HepG2 (cell line): ENCODE data around the gene CCDC116. TPM values are rescaled to one million over a fixed set of nuclear protein-coding genes. Genes with fewer than 3 reads are reported as not detected.
"Not testable (repeated sequence)": the region's sequence is repeated elsewhere in the genome, so short reads cannot be mapped to it uniquely, and the experiment has no call there.

ENCODE experiments used
- ATAC-seq: fragments of 200-7000 bp; cut with Tn5 transposase; 3 replicates; pipeline ENCODE4 v1.9.1; 2020; ENCODE audit warnings: mild to moderate bottlenecking, moderate library complexity
- BruUV-seq: library from RNA; stranded (reverse); fragments of 400-500 nt; replicated peaks from 2 replicates; lab custom pipeline; 2021; lab: Mats Ljungman, UMichigan
- CTCF ChIA-PET: fragments of 300-600 bp; formaldehyde crosslinking; extraction: SDS; loops from one replicate; lab custom pipeline; 2021; ENCODE audit warnings: low total read pairs, inconsistent platforms, low intra/inter-chr PET ratio; lab: Yijun Ruan, JAX
- POLR2A ChIA-PET: fragments of 350-600 bp; sonication (Branson Sonifier 250); formaldehyde crosslinking; loops from one replicate; lab custom pipeline; 2020; ENCODE audit warnings: antibody characterized with exemption, inconsistent platforms; lab: Yijun Ruan, JAX
- DNase-seq: peaks from one replicate; pipeline ENCODE4 v3.0.0-alpha.2; 2015; ENCODE audit warnings: low spot score
- FAIRE-seq: peaks from 3 replicates; lab custom pipeline; 2011; peaks lifted over from hg19 to GRCh38; lab: Jason Lieb, UNC
- H2AFZ ChIP-seq: one replicate; pipeline ENCODE4 v1.6.1; 2011; ENCODE audit warnings: low read length, inconsistent platforms
- H3K27ac ChIP-seq: fragments of 300-600 bp; 3 replicates; pipeline ENCODE4 v1.8.0; 2011; ENCODE audit warnings: mixed run types, mild to moderate bottlenecking, mixed read lengths, low read length, inconsistent platforms; ENCODE audit not compliant: insufficient read depth; ENCODE audit errors: extremely low read length
- H3K27me3 ChIP-seq, 2 experiments: fragments of 200-600 bp in 1 of 2; 2 replicates in 1 of 2; 3 replicates in 1 of 2; pipeline versions ENCODE4 v1.6.0 to v1.8.0; 2011; ENCODE audit warnings: low read length in 2 of 2, mild to moderate bottlenecking in 2 of 2, moderate library complexity in 2 of 2, inconsistent platforms in 1 of 2; ENCODE audit not compliant: insufficient read depth in 2 of 2, control insufficient read depth in 1 of 2
- H3K36me3 ChIP-seq, 2 experiments: fragments of 200-600 bp in 1 of 2; replicated peaks in 1 of 2; 2 replicates in 1 of 2; 3 replicates in 1 of 2; pipeline versions ENCODE4 v1.5.1 to v1.8.0; 2011; ENCODE audit warnings: low read length in 2 of 2, inconsistent platforms in 1 of 2; ENCODE audit not compliant: insufficient read depth in 2 of 2, control insufficient read depth in 1 of 2
- H3K4me1 ChIP-seq: 2 replicates; pipeline ENCODE4 v1.5.1; 2012; ENCODE audit warnings: low read length, inconsistent platforms; ENCODE audit not compliant: insufficient read depth
- H3K4me2 ChIP-seq: 2 replicates; pipeline ENCODE4 v1.6.0; 2011; ENCODE audit warnings: low read depth, low read length, inconsistent platforms
- H3K4me3 ChIP-seq, 3 experiments: fragments of 200-600 bp in 1 of 3; sonication (generic), shearing (Covaris generic) in 1 of 3; replicated peaks in 1 of 3; 2 replicates each; pipeline ENCODE4 v1.5.1; 2011 to 2016; ENCODE audit warnings: low read length in 3 of 3, inconsistent platforms in 2 of 3, low read depth in 2 of 3, mild to moderate bottlenecking in 2 of 3, control low read depth in 1 of 3, mixed read lengths in 1 of 3; ENCODE audit not compliant: insufficient read depth in 1 of 3
- H3K79me2 ChIP-seq: one replicate; pipeline ENCODE4 v1.6.1; 2011; ENCODE audit warnings: low read length, inconsistent platforms; ENCODE audit not compliant: insufficient read depth
- H3K9ac ChIP-seq: 2 replicates; pipeline ENCODE4 v1.6.0; 2011; ENCODE audit warnings: mild to moderate bottlenecking, low read depth, low read length, inconsistent platforms; ENCODE audit not compliant: insufficient read depth
- H3K9me3 ChIP-seq: 2 replicates; pipeline ENCODE4 v1.5.1; 2012; ENCODE audit warnings: mild to moderate bottlenecking, low read length
- H4K20me1 ChIP-seq: 2 replicates; pipeline ENCODE4 v1.6.0; 2011; ENCODE audit warnings: inconsistent platforms, mild to moderate bottlenecking, low read length, moderate library complexity; ENCODE audit not compliant: insufficient read depth
- FIP1L1 ChIP-seq: fragments of 200-400 bp; formaldehyde crosslinking; IDR thresholded peaks from 2 replicates; pipeline ENCODE4 v1.6.1; 2018; ENCODE audit warnings: low read depth, mild to moderate bottlenecking, low read length, moderate library complexity, borderline replicate concordance; ENCODE audit not compliant: insufficient read depth
- GABPA ChIP-seq, 2 experiments: IDR thresholded peaks; 2 replicates each; pipeline ENCODE4 v1.6.1; 2011 to 2016; ENCODE audit warnings: low read depth in 2 of 2, low read length in 1 of 2, missing biosample characterization in 1 of 2, missing genetic modification characterization in 1 of 2
- KDM3A ChIP-seq: IDR thresholded peaks from 2 replicates; pipeline ENCODE4 v1.6.1; 2018; ENCODE audit warnings: low read depth, missing compliant biosample characterization
- MXD4 ChIP-seq: IDR thresholded peaks from 2 replicates; pipeline ENCODE4 v1.6.1; 2016; ENCODE audit warnings: mild to moderate bottlenecking, missing biosample characterization, missing genetic modification reagents
- NR1H2 ChIP-seq: sonication (generic); formaldehyde crosslinking; IDR thresholded peaks from 2 replicates; pipeline ENCODE4 v1.8.1; 2022; ENCODE audit warnings: low read depth, missing genetic modification reagents, borderline replicate concordance
- PHF5A ChIP-seq: IDR thresholded peaks from one replicate; pipeline ENCODE4 v1.6.1; 2018; ENCODE audit warnings: low read depth, missing genetic modification reagents; ENCODE audit not compliant: unreplicated experiment
- RARG ChIP-seq: sonication (generic); formaldehyde crosslinking; IDR thresholded peaks from 2 replicates; pipeline ENCODE4 v1.4.0; 2020; ENCODE audit warnings: low read depth, mild to moderate bottlenecking, missing genetic modification reagents
- REPIN1 ChIP-seq: sonication (generic); formaldehyde crosslinking; IDR thresholded peaks from 2 replicates; pipeline ENCODE4 v1.8.0; 2022; ENCODE audit warnings: missing genetic modification reagents, low read depth, mild to moderate bottlenecking, borderline replicate concordance
- ZNF550 ChIP-seq: sonication (generic); formaldehyde crosslinking; IDR thresholded peaks from 2 replicates; pipeline ENCODE4 v1.4.0; 2020; ENCODE audit warnings: mild to moderate bottlenecking, missing genetic modification reagents, borderline replicate concordance
- WGBS: methylation state at CpG from one replicate; pipeline ENCODE4 v1.1.6; 2017; ENCODE audit warnings: low lambda C conversion rate; 5-methylcytosine and 5-hydroxymethylcytosine counted together
- in situ Hi-C: cut with HindIII; loops from 2 replicates; pipeline ENCODE4 v1.10.0; 2017; ENCODE audit warnings: low pct_unique_long_range_greater_than_20kb; ENCODE audit not compliant: extremely low pct_ligation_motif_present
- intact Hi-C: fragments of 100-400 bp; cut with micrococcal nuclease; formaldehyde crosslinking; loops from one replicate; pipeline ENCODE4 v1.10.0; 2022; ENCODE audit not compliant: unreplicated experiment
- polyA plus RNA-seq, 8 experiments: library from polyadenylated mRNA; depleted of rRNA in 3 of 8; stranded (reverse) in 7 of 8; unstranded in 1 of 8; fragments of >200 nt; fragmentation: Illumina TruSeq in 4 of 8; extraction: Trizol in 4 of 8; gene quantifications; 2 replicates each; pipeline versions ENCODE4 v1.2.1 to v1.2.3, GENCODE V29; 2011 to 2016; ENCODE audit warnings: low read depth in 4 of 8, missing spikeins in 1 of 8, mixed read lengths in 1 of 8; ENCODE audit not compliant: insufficient read depth in 1 of 8
- total RNA-seq, 5 experiments: library from RNA; depleted of rRNA; stranded (reverse); fragments of >200 nt; fragmentation: Illumina TruSeq; extraction: Trizol; gene quantifications; 2 replicates each; pipeline ENCODE4 v1.2.3, GENCODE V29; 2016; ENCODE audit warnings: low read depth in 1 of 5
- TF ChIP-seq, protein P1 (sequence below): sonication (generic); formaldehyde crosslinking; conservative IDR thresholded peaks from 2 replicates; pipeline ENCODE4 v1.8.0; 2022; ENCODE audit warnings: low read depth, missing genetic modification reagents

The CCDC116 gene
- total and polyA plus RNA-seq, 2 of the 13 experiments (the other 11 are each of a cell fraction or from before 2014, with no cell fraction given) = 0.15 to 0.33 TPM

DNA sequence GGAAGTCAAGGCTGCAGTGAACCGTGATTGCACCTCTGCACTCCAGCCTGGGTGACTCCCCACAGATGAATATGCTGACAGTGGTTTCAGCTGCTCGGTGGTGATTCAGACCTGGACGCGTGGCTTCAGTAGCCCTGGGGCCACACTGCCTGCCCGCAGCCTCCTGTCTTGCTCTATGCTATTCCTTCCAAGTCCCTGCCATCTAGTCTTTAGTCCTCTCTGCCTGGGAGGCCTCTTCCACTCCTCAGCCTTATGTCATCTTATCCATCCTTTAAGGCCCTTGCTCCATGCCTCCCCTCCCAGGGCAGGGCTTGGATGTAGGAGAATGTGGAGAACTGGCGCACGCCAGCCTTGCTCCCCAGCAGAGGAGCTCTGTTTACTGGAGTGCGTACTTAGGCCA, 25.8 kb upstream of the CCDC116 start (continued):
- TF ChIP-seq KDM3A (CRISPR knock-in tag) = no peak
- no peak for TF ChIP-seq FIP1L1
- TF ChIP-seq ZNF550 (CRISPR knock-in tag) = no peak
- TF ChIP-seq MXD4 (CRISPR knock-in tag) = no peak
- TF ChIP-seq, protein P1, sequence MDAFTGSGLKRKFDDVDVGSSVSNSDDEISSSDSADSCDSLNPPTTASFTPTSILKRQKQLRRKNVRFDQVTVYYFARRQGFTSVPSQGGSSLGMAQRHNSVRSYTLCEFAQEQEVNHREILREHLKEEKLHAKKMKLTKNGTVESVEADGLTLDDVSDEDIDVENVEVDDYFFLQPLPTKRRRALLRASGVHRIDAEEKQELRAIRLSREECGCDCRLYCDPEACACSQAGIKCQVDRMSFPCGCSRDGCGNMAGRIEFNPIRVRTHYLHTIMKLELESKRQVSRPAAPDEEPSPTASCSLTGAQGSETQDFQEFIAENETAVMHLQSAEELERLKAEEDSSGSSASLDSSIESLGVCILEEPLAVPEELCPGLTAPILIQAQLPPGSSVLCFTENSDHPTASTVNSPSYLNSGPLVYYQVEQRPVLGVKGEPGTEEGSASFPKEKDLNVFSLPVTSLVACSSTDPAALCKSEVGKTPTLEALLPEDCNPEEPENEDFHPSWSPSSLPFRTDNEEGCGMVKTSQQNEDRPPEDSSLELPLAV (CRISPR knock-in tag) = no peak
- TF ChIP-seq PHF5A (CRISPR knock-in tag) = no peak
- no peak for TF ChIP-seq GABPA (IDR thresholded peaks at IDR 0.05; ENCODE audit: low read depth, low read length)
- TF ChIP-seq GABPA (CRISPR knock-in tag; IDR thresholded peaks at IDR 0.05; ENCODE audit: low read depth) = no peak
- no peak for TF ChIP-seq REPIN1
- no peak for TF ChIP-seq NR1H2 (CRISPR knock-in tag)
- no peak for TF ChIP-seq RARG (CRISPR knock-in tag)
- TF ChIP-seq, all 625 proteins: peak for 0

DNA sequence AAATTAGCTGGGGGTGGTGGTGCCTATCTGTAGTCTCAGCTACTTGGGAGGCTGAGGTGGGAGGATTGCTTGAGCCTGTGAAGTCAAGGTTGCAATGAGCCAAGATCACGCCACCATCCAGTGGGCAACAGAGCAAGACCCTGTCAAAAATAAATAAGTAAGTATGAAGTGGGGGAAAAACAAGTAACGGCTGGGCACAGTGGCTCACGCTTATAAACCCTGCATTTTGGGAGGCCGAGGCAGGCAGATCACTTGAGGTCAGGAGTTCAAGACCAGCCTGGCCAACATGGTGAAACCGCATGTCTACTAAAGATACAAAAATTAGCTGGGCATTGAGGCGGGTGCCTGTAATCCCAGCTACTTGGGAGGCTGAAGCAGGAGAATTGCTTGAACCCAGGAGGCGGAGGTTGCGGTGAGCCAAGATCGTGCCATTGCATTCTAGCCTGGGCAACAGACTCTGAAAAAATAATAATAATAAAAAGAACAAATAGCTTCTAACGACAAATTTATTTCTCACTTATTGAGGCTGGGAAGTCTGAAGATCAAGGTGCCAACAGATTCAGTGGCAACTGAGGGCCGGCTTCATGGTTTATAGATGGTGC, 22.9 kb upstream of the CCDC116 start:
- CTCF ChIA-PET, H3K9me3 ChIP-seq, H2AFZ ChIP-seq, DNase-seq, H3K4me2 ChIP-seq, BruUV-seq, H3K9ac ChIP-seq, intact Hi-C loops, ATAC-seq, in situ Hi-C loops, FAIRE-seq, H3K4me1 ChIP-seq, H3K27ac ChIP-seq, H3K27me3 ChIP-seq, H3K4me3 ChIP-seq: not testable (repeated sequence)
- POLR2A ChIA-PET = interaction anchor here (1.1 kb wide), 1 partner anchor 19 kb away, joined by 4 read pairs; the partner anchor contains the start of gene YDJC
- H3K36me3 ChIP-seq = peaks cover 24 to 60% of the 10 kb centered on the region in 2 experiments
- H4K20me1 ChIP-seq = peaks cover 22% of the 10 kb centered on the region
- H3K79me2 ChIP-seq = peaks cover 57% of the 10 kb centered on the region
- WGBS = 98% methylated on average over 11 of the region's 11 CpGs
